K562 (cell line): ENCODE results near the gene CDC42EP2. TPM values are rescaled to one million over a fixed set of nuclear protein-coding genes. Genes with fewer than 3 reads are reported as not detected.

Experiments
- ATAC-seq: fragments of 200-7000 bp; cut with Tn5 transposase; 3 replicates; pipeline ENCODE4 v1.9.1; 2020; ENCODE audit warnings: moderate library complexity
- BruUV-seq: library from RNA; stranded (reverse); fragments of 400-500 nt; replicated peaks from 2 replicates; lab custom pipeline; 2021; lab: Mats Ljungman, UMichigan
- CTCF ChIA-PET: fragments of 300-600 bp; formaldehyde crosslinking; extraction: SDS; loops from one replicate; lab custom pipeline; 2021; ENCODE audit warnings: low intra/inter-chr PET ratio; lab: Yijun Ruan, JAX
- POLR2A ChIA-PET: fragments of 300-600, 350-650 bp; sonication (Branson Sonifier 250); formaldehyde crosslinking; extraction: SDS; loops from one replicate; lab custom pipeline; 2021; ENCODE audit warnings: antibody characterized with exemption, inconsistent platforms; lab: Yijun Ruan, JAX
- DNase-seq, 4 experiments: peaks; one replicate each; pipeline versions ENCODE4 v3.0.0 to v3.0.0-alpha.2; 2011 to 2018; ENCODE audit warnings: low spot score in 3 of 4, mixed read lengths in 3 of 4; ENCODE audit errors: extremely low read depth in 1 of 4
- FAIRE-seq: peaks from 2 replicates; lab custom pipeline; 2011; peaks lifted over from hg19 to GRCh38; lab: Jason Lieb, UNC
- H2AFZ ChIP-seq: 2 replicates; pipeline ENCODE4 v1.6.0; 2011; ENCODE audit warnings: low read depth, low read length, control low read depth, inconsistent platforms
- H3K27ac ChIP-seq: fragments of 200-600 bp; 3 replicates; pipeline ENCODE4 v1.8.0; 2011; ENCODE audit warnings: low read depth, mild to moderate bottlenecking, control low read depth, inconsistent platforms, low read length, moderate library complexity, mixed read lengths; ENCODE audit errors: extremely low read depth
- H3K27me3 ChIP-seq, 2 experiments: fragments of 300-600 bp in 1 of 2; 2 replicates in 1 of 2; 3 replicates in 1 of 2; pipeline versions ENCODE4 v1.6.0 to v1.8.0; 2011; ENCODE audit warnings: inconsistent platforms in 2 of 2, low read length in 2 of 2, mild to moderate bottlenecking in 1 of 2, mixed read lengths in 1 of 2, moderate library complexity in 1 of 2; ENCODE audit not compliant: control insufficient read depth in 2 of 2, insufficient read depth in 2 of 2
- H3K36me3 ChIP-seq: fragments of 300-600 bp; 3 replicates; pipeline ENCODE4 v1.8.0; 2011; ENCODE audit warnings: mild to moderate bottlenecking, low read length, inconsistent platforms; ENCODE audit not compliant: control insufficient read depth, insufficient read depth
- H3K4me1 ChIP-seq, 2 experiments: fragments of 200-600 bp in 1 of 2; replicated peaks in 1 of 2; 2 replicates in 1 of 2; 3 replicates in 1 of 2; pipeline versions ENCODE4 v1.5.1 to v1.8.0; 2011; ENCODE audit warnings: inconsistent platforms in 2 of 2, low read length in 2 of 2, mild to moderate bottlenecking in 1 of 2, mixed read lengths in 1 of 2, moderate library complexity in 1 of 2; ENCODE audit not compliant: control insufficient read depth in 2 of 2, insufficient read depth in 2 of 2
- H3K4me2 ChIP-seq: 2 replicates; pipeline ENCODE4 v1.6.1; 2011; ENCODE audit warnings: low read length, control low read depth, inconsistent platforms, mixed read lengths; ENCODE audit not compliant: insufficient read depth
- H3K4me3 ChIP-seq: fragments of 200-600 bp; sonication (generic), shearing (Covaris generic); 2 replicates; pipeline ENCODE4 v1.5.1; 2016; ENCODE audit warnings: control low read depth, inconsistent platforms
- H3K79me2 ChIP-seq: fragments of 200-600 bp; 3 replicates; pipeline ENCODE4 v1.8.0; 2011; ENCODE audit warnings: low read length, inconsistent platforms; ENCODE audit not compliant: control insufficient read depth, insufficient read depth
- H3K9ac ChIP-seq, 2 experiments: 2 replicates each; pipeline versions ENCODE4 v1.6.0 to v1.6.1; 2011; ENCODE audit warnings: low read depth in 2 of 2, low read length in 2 of 2, control low read depth in 1 of 2, inconsistent platforms in 1 of 2, mild to moderate bottlenecking in 1 of 2, mixed read lengths in 1 of 2; ENCODE audit not compliant: insufficient read depth in 1 of 2
- H3K9me1 ChIP-seq: one replicate; pipeline ENCODE4 v1.6.0; 2011; ENCODE audit warnings: inconsistent platforms, mild to moderate bottlenecking, low read length, moderate library complexity; ENCODE audit not compliant: control insufficient read depth, insufficient read depth
- H3K9me3 ChIP-seq: replicated peaks from 2 replicates; pipeline ENCODE4 v1.5.1; 2011; ENCODE audit warnings: low read depth, low read length, inconsistent platforms; ENCODE audit not compliant: control insufficient read depth, insufficient read depth
- H4K20me1 ChIP-seq: replicated peaks from 2 replicates; pipeline ENCODE4 v1.6.1; 2011; ENCODE audit warnings: low read length, inconsistent platforms, mixed read lengths; ENCODE audit not compliant: control insufficient read depth, insufficient read depth
- GABPB2 ChIP-seq: fragments of 250-450 bp; sonication (Bioruptor Pico); conservative IDR thresholded peaks from 2 replicates; pipeline ENCODE4 v1.5.1; 2021; ENCODE audit warnings: mild to moderate bottlenecking
- RBM14 ChIP-seq: fragments of 200-400 bp; formaldehyde crosslinking; IDR thresholded peaks from 2 replicates; pipeline ENCODE4 v1.6.1; 2018; ENCODE audit warnings: low read depth, mild to moderate bottlenecking, low read length, moderate library complexity, borderline replicate concordance; ENCODE audit not compliant: insufficient read depth
- SRSF1 ChIP-seq: fragments of 200-400 bp; formaldehyde crosslinking; IDR thresholded peaks from 2 replicates; pipeline ENCODE4 v1.6.1; 2017; ENCODE audit warnings: mild to moderate bottlenecking, low read depth, low read length, moderate library complexity
- TAF9B ChIP-seq: fragments of 450-650 bp; IDR thresholded peaks from 2 replicates; pipeline ENCODE4 v1.6.1; 2018; ENCODE audit warnings: mild to moderate bottlenecking; ENCODE audit not compliant: partially characterized antibody
- ZNF134 ChIP-seq: fragments of 250-450 bp; sonication (Bioruptor Pico); conservative IDR thresholded peaks from 2 replicates; pipeline ENCODE4 v1.4.0; 2020
- ZNF174 ChIP-seq: fragments of 250-450 bp; sonication (Bioruptor Pico); IDR thresholded peaks from 2 replicates; pipeline ENCODE4 v1.4.0; 2020; ENCODE audit warnings: mild to moderate bottlenecking
- ZNF24 ChIP-seq: fragments of 450-650 bp; IDR thresholded peaks from 2 replicates; pipeline ENCODE4 v1.6.1; 2016
- ZNF263 ChIP-seq: sonication (generic); formaldehyde crosslinking; IDR thresholded peaks from 2 replicates; pipeline ENCODE4 v1.8.0; 2022; ENCODE audit warnings: mild to moderate bottlenecking, missing genetic modification reagents, borderline replicate concordance
- ZNF699 ChIP-seq: fragments of 250-450 bp; sonication (Bioruptor Pico); IDR thresholded peaks from 2 replicates; pipeline ENCODE4 v1.8.0; 2021; ENCODE audit warnings: mild to moderate bottlenecking, moderate library complexity; ENCODE audit not compliant: insufficient replicate concordance
- WGBS: fragments of 100-300 bp; shearing (Covaris generic); methylation state at CpG from one replicate; pipeline ENCODE4 v1.1.6; 2016; ENCODE audit warnings: low coverage, mixed read lengths; ENCODE audit not compliant: insufficient coverage; ENCODE audit errors: missing lambda C conversion rate; 5-methylcytosine and 5-hydroxymethylcytosine counted together
- in situ Hi-C: fragments of 300-500 bp; cut with MboI; formaldehyde crosslinking; loops from 4 replicates; pipeline ENCODE4 v1.15.0; 2018; ENCODE audit warnings: inconsistent platforms, mixed read lengths
- intact Hi-C: fragments of 100-400 bp; cut with micrococcal nuclease; formaldehyde crosslinking; loops from 2 replicates; pipeline ENCODE4 v1.14.2; 2022
- polyA plus RNA-seq, 8 experiments: library from polyadenylated mRNA; depleted of rRNA in 4 of 8; stranded (reverse) in 5 of 8; unstranded in 3 of 8; fragments of >200 nt; fragmentation: Nextera tagmentation in 2 of 8; fragmentation: Illumina TruSeq in 1 of 8; extraction: Ambion mirVana in 2 of 8; extraction: Trizol in 1 of 8; gene quantifications; 2 replicates each; pipeline versions ENCODE4 v1.2.1 to v1.2.3, GENCODE V29; 2011 to 2014; ENCODE audit warnings: inconsistent platforms in 1 of 8, missing spikeins in 1 of 8
- total RNA-seq, 7 experiments: library from RNA; depleted of rRNA in 6 of 7; stranded (reverse); fragments of >200 nt in 6 of 7; fragmentation: Illumina TruSeq in 2 of 7; extraction: Trizol in 2 of 7; gene quantifications; 2 replicates each; pipeline versions ENCODE4 v1.2.1 to v1.2.3, GENCODE V29; 2011 to 2021; ENCODE audit warnings: low replicate concordance in 1 of 7
- TF ChIP-seq, protein P1 (sequence below): fragments of 450-650 bp; formaldehyde crosslinking; conservative IDR thresholded peaks from 2 replicates; pipeline ENCODE4 v1.4.0; 2022; ENCODE audit warnings: mild to moderate bottlenecking, missing genetic modification characterization

Gene CDC42EP2
- total and polyA plus RNA-seq, 9 of the 15 experiments (the other 6 are each of a cell fraction or from before 2014, with no cell fraction given) = 0.27 to 3.5 (median 0.83) TPM; not detected in 1

DNA sequence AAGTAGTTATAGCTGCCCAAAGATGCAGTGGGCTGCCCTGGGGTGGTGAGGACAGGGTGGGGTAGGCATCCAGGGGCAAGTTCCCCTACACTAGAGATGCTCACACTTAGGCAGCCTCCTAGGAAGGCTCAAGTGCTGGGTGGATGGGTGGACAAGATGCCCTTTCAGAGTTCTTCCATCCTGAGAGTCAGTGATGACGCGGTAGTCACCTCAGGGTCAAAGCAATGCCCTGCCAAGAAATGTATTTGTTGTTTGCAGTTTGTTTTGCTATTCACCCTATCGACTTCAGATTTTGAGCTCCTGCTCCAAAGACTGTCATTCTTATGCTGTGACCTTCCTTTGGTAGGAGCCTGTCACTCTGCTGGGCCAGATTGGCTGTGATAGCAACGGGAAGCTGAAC, 34.0 kb upstream of the CDC42EP2 start:
- Histone ChIP-seq H3K36me3 (peaks cover 99% of the 10 kb centered on the region), H3K27me3 (no peaks in the 10 kb centered on the region), H3K27ac (no peak overlapping the region), H3K9me1 (no peaks in the 10 kb centered on the region), H3K4me1 (peaks cover 0 to 5% of the 10 kb centered on the region in 2 experiments; a peak in 3 of 5 replicates), H3K9ac (no peak overlapping the region), H3K79me2 (peaks cover 3% of the 10 kb centered on the region; the same call in 1 of the 3 replicates), H4K20me1 (no peaks in the 10 kb centered on the region), H3K9me3 (no peaks in the 10 kb centered on the region), H3K4me2 (no peak overlapping the region), H3K4me3 (no peak overlapping the region), H2AFZ (no peak overlapping the region)
- 94% methylated on average over 4 of the region's 4 CpGs for WGBS
- BruUV-seq = no TSS peak
- TF ChIP-seq ZNF263 (CRISPR knock-in tag) (no peak), RBM14 (no peak)
- ChIA-PET CTCF (no interaction called here), POLR2A (interaction anchor here (0.7 to 1.5 kb wide), 5 partner anchors 9 to 154 kb away, joined by 3 to 4 read pairs (median 4); partner anchors contain the start of gene POLA2)
- no peak for DNase-seq
- in situ Hi-C loops (no loop called here), intact Hi-C loops (no loop called here)
- no peak for ATAC-seq
- FAIRE-seq = no peak

DNA sequence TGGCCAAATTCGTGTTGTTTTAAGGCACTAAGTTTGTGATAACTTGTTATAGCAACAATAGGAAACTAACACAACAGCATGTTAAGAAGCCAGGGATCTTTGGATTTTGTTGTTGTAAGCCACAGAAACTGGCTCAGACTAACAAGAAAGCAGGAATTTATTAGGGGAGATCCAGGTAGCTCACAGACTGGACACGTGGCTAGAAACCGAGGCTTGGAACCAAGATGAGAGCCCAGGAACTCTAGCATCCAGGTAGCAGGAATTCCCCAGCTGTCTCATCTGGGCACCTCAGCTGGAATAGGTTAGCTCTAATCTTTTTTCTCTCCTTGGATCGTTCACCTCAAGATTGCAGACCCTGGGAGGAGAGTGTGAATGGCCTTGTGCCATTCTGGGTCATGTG, 28.0 kb upstream of the CDC42EP2 start:
- ChIA-PET CTCF (interaction anchor here (1.0 kb wide), 1 partner anchor 28 kb away, joined by 7 read pairs; no protein-coding TSS in a partner anchor), POLR2A (interaction anchor here (0.9 to 3.1 kb wide), 5 partner anchors 9 to 137 kb away, joined by 3 to 17 read pairs (median 4); no protein-coding TSS in a partner anchor)
- Histone ChIP-seq H3K36me3 (peaks cover 97% of the 10 kb centered on the region), H3K9ac (no peak overlapping the region), H3K4me1 (peaks cover 1 to 14% of the 10 kb centered on the region in 2 experiments; a peak in 4 of 5 replicates), H4K20me1 (no peaks in the 10 kb centered on the region), H3K4me2 (no peak overlapping the region), H3K79me2 (no peaks in the 10 kb centered on the region), H2AFZ (no peak overlapping the region), H3K27me3 (no peaks in the 10 kb centered on the region), H3K4me3 (no peak overlapping the region), H3K9me1 (no peaks in the 10 kb centered on the region), H3K27ac (no peak overlapping the region), H3K9me3 (no peaks in the 10 kb centered on the region)
- WGBS = 74% methylated on average over 4 of the region's 4 CpGs
- intact Hi-C loops = no loop called here
- no TSS peak for BruUV-seq
- TF ChIP-seq ZNF699 (CRISPR knock-in tag) (no peak), TAF9B (no peak), SRSF1 (no peak), ZNF174 (CRISPR knock-in tag) (no peak), GABPB2 (CRISPR knock-in tag) (no peak), ZNF24 (no peak), ZNF134 (CRISPR knock-in tag) (no peak)
- TF ChIP-seq, protein P1, sequence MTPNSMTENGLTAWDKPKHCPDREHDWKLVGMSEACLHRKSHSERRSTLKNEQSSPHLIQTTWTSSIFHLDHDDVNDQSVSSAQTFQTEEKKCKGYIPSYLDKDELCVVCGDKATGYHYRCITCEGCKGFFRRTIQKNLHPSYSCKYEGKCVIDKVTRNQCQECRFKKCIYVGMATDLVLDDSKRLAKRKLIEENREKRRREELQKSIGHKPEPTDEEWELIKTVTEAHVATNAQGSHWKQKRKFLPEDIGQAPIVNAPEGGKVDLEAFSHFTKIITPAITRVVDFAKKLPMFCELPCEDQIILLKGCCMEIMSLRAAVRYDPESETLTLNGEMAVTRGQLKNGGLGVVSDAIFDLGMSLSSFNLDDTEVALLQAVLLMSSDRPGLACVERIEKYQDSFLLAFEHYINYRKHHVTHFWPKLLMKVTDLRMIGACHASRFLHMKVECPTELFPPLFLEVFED (CRISPR knock-in tag) = no peak
- FAIRE-seq = no peak
- no peak for ATAC-seq
- in situ Hi-C loops = no loop called here
- no peak for DNase-seq
